NCI-H226 (cell line): ENCODE data around the gene POFUT1.

ENCODE experiments used
- DNase-seq: peaks from one replicate; pipeline ENCODE4 v3.0.0-alpha.2; 2015

Gene POFUT1

DNA sequence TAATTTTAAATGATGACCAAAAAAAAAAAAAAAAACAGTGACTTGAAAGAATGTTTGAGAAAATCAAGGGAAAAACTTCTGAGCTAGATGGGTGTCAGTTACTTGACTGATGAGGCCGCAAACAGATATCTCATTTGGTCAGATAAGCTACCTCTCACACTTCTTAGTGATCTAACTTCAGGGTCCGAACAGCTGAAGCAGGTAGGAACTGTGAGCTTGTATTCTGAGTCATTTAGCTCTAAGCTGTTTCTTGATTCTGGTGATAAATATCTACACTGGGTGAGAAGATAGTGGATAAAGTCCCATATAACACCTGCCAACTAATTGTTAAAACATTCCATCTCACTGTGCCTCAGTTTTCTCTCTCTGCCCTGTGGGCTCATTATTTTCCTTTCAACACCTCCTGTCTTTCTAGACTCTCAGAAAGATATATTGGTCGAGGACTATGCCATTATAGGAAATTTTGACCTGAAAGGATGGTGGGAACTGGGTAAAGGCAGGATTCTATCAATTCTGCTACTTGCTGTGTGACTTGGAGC is 77.5 kb downstream of the POFUT1 start:
- no peak for DNase-seq

DNA sequence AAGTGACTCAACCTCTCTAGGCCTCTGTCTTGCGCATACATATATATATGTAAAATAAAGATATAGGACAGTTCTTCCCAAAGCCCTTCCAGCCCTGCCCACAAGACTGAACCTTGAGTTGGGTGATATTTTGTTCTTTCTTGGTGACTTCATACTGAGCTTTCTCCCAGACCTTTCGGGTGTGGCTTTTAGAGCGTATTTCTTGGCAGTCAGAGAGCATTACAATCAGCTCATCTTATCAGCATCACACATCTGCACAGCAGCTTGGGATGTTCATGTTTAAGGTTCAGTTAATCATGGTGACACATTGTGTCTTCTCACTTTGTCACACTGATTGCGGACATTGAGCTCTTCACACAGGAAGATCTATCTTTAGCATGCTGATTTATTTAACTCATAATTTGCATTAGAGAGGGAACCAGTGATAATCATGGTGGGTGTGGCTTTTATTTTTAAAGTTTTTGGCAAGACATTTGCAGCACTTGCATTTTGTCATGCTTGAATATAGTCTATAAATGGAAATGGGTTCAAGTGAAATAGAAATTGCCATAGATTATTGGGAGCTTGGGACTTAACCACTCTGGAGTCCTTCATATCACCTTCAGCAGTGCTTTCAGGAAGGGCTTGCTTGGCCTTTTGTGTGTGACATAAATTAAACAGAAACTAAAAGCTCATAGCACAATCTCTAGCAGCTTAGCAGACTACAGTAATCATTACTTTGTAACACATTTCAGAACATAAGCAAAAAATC is 78.1 kb downstream of the POFUT1 start:
- no peak for DNase-seq

DNA sequence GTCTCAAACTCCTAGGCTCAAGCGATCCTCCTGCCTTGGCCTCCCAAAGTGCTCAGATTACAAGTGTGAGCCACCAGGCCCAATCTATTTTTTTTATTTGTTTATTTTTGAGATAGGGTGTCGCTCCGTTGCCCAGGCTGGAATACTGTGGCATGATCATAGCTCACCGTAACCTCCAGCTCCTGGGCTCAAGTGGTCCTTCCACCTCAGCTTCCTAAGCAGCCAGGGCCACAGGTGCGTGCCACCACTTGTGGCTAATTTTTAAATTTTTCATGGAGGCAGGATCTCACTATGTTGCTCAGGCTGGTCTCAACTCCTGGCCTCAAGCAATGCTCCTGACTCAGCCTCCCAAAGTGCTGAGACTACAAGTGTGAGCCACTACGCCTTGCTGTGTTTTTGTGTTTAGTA is 79.6 kb downstream of the POFUT1 start:
- DNase-seq: no peak
